SKM-1 (cell line): ENCODE measurements around the gene ATXN1.
"Not testable (repeated sequence)": the region's sequence is repeated elsewhere in the genome, so short reads cannot be mapped to it uniquely, and the experiment has no call there.

Source experiments
- DNase-seq: peaks from one replicate; lab custom pipeline; 2025; ENCODE audit not compliant: unreplicated experiment; lab: John Stamatoyannopoulos, UW

The ATXN1 gene

GRCh38 chr6:16545382-16545781 lies 215.9 kb downstream of the ATXN1 start:
- DNase-seq: no peak

DNA sequence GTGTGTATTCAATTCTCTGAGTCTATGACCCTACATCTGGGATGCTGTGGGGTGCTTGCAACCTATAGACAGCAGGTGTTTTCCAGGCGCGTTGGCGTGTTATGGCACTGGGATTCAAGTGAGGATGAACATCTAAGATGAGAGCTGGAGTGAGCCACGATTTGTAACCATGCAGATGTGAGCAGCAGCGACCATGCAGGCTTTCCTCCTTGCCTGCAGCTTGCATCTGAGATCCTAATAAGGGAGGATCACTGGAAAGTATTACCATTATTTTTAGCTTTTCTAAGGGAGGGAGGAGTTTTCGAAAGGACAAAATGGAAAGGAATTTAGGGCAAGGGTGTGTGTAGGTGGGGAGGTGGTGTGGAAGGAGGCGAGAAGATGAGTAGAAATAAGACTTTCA lies 216.7 kb downstream of the ATXN1 start:
- no peak for DNase-seq

DNA sequence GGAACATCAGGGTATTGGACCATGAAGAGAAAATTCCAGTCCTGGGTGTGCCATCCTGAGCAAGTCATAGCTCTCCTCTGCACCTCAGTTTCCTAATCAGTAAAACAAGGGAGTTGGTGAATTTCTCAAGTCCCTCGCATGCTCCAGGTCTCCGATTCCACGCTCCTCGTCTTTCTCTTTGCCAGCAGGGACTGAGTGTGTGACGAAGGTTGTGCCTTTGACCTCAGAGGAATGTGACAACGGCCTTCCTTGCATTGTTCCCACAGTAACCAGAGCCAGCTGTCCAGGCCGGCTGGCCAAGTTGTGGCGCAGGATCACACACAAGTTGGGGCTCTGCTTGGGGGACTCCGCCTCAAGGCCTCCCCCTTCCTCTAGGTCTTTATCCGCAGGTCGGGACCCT lies 217.3 kb downstream of the ATXN1 start:
- DNase-seq: no peak

DNA sequence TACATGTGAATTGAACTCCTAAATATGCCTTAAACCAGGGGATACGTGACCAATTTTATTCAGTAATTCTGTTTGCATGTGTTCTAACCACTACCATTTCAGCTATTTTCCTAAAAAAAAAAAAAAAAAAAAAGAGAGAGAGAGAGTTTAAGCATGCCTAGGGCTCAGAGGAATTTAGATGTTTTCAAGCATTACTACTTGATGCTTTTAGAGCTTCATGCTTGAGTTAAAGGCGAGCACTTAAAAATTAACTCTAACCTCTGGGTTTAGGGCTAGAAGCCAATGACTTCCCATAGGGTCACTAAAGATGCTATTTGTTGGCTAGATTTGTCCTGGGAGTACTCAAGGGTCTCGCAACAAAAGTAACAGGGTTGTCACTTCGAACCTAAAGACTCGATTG lies 217.7 kb downstream of the ATXN1 start:
- no peak for DNase-seq

- no peak for DNase-seq
These were observed 219.2 kb downstream of the ATXN1 start for GRCh38 chr6:16542070-16542469.

GRCh38 chr6:16540804-16541752 lies 220.2 kb downstream of the ATXN1 start:
- no peak for DNase-seq

- DNase-seq: not testable (repeated sequence)
These were observed 220.9 kb downstream of the ATXN1 start for GRCh38 chr6:16540383-16540782.

DNA sequence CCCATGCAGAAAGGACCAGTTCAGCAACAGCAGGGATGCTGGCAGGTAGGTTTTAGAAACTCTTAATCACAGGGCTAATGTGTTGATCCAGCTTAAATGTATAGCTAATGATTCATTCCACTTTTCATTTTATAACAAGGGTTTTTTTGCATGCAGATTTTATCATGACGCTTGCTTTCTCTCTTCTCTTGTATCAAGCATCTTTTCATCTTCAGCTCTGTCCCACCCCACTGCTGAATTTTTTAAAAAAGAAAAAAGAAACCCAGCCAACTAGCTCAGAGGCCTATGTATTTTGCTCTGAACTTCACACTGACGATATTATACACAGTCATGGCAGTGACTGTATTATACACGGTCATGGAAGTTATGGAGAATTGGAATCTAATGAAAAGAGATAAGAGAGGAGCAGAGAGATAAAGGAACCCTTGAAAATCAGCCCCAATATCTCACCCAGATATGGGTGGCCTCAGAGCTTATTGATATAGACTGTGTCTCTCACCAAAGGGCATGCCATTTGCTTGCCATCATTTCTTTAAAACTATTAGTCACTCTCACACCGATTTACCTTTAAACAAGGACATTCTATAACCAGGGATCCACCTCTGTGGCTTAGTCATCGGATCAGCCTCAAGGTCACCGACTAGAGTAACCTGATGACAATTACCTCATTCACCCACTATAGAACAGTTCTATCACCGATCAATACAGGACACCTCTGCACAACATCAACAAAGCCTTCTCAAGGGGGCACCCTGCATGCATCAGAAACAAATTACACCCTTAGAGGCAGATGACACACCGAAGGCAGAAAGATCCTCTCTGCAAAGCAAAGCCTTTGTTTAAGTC lies 222.0 kb downstream of the ATXN1 start:
- DNase-seq: no peak

- DNase-seq: no peak
These were observed 225.7 kb downstream of the ATXN1 start for GRCh38 chr6:16535564-16535963.

GRCh38 chr6:16533721-16534136 lies 227.5 kb downstream of the ATXN1 start:
- no peak for DNase-seq

DNA sequence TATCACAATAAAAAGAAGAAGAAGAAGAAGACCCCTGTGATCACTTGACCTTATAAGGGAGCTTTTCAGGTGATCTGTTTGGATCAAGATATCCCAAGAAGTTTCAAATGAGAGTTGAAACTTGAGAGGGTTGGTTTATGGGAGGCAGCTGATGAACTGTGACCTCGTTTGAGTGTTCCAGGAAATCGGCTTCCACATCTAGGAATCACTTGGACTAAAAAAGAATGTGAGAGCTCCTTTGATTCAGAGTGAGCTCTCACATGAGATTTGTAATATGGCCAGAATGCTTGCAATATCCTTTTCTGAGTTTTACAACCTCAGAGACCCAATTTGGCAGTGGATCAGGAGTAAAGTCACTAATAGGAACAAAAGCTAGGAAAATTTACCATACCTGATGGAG lies 228.1 kb downstream of the ATXN1 start:
- no peak for DNase-seq

DNA sequence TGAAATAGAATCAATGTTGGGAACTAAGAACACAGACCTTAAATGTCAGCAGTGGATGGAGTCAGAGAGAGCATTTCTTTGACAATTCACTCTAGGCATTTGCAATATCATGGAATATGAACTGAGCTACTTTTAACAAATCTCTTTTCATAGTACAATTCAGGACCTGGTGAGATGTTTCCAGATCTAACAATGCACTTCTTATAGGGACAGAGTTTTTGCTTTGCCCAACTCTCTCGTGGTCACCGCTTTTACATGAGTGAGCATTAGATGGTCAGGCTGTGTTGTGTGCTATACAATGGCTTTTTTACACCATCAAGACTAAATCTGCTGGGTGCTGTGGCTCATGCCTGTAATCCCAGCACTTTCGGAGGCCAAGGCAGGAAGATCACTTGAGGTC lies 233.6 kb downstream of the ATXN1 start:
- no peak for DNase-seq

DNA sequence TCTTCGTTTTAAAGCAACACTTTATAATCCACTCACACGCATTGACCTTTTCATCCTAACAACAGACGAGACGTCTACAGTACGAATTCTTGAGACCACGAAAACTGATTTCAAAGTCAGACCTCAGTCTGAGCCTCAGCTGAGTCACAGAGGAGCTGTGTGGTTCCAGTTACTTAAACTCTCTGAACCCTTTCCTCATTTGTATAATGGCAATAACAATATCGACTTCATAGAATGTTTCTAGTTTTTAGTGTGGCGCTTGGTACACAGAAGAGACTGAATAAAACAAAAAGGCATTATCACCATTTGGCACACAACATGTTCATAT lies 236.9 kb downstream of the ATXN1 start:
- no peak for DNase-seq

- no peak for DNase-seq
These were observed 237.5 kb downstream of the ATXN1 start for GRCh38 chr6:16523606-16524379.

- DNase-seq: no peak
These were observed 238.3 kb downstream of the ATXN1 start for GRCh38 chr6:16522937-16523336.

DNA sequence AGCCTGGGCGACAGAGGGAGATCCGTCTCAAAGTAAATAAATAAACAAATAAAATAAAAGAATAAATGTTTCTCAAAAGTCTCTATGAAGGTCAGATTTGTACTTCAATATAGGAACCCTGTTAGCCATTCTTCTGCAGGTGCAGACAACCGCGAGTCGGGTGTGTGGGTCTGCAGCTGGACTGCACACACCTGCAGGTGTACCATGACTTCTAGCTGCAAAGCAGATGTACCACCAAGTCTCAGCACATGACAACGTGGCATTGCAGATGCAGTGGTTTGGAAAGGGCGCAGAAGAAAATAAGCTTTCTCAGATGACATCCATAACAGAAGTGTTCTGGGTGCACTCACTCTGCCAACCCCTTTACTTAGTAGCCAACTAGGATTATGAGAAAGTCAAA lies 239.7 kb downstream of the ATXN1 start:
- DNase-seq: no peak

- DNase-seq: no peak
These were observed 241.7 kb downstream of the ATXN1 start for GRCh38 chr6:16519265-16520242.

GRCh38 chr6:16518265-16518664 lies 243.0 kb downstream of the ATXN1 start:
- DNase-seq: no peak

- DNase-seq: no peak
These were observed 247.0 kb downstream of the ATXN1 start for GRCh38 chr6:16514249-16514648.
